CD4-positive, alpha-beta memory T cell (primary cell): ENCODE data around the gene SGK1. TPM values are rescaled to one million over a fixed set of nuclear protein-coding genes. Genes with fewer than 3 reads are reported as not detected.

ENCODE experiments used
- CTCF ChIA-PET: fragments of 350-600 bp; sonication (Branson Sonifier 250); formaldehyde crosslinking; loops from one replicate; lab custom pipeline; 2021; ENCODE audit warnings: inconsistent platforms; ENCODE audit not compliant: partially characterized antibody; lab: Charles Lee
- POLR2A ChIA-PET: fragments of 350-600 bp; sonication (Branson Sonifier 250); formaldehyde crosslinking; loops from one replicate; lab custom pipeline; 2021; ENCODE audit not compliant: partially characterized antibody; lab: Charles Lee
- DNase-seq, 5 donors: peaks; one replicate each; pipeline versions ENCODE4 v3.0.0 to v3.0.0-alpha.2; 2020 to 2022; ENCODE audit warnings: mixed read lengths in 1 of 5
- H3K27ac ChIP-seq: one replicate; pipeline ENCODE4 v1.7.0; 2013; ENCODE audit warnings: low read depth, low read length
- H3K27me3 ChIP-seq: 2 replicates; pipeline ENCODE4 v1.7.0; 2013; ENCODE audit warnings: mild to moderate bottlenecking, low read length, moderate library complexity; ENCODE audit not compliant: insufficient read depth
- H3K36me3 ChIP-seq: 2 replicates; pipeline ENCODE4 v1.7.0; 2013; ENCODE audit warnings: mild to moderate bottlenecking, low read length, moderate library complexity; ENCODE audit not compliant: insufficient read depth
- H3K4me1 ChIP-seq: 2 replicates; pipeline ENCODE4 v1.7.0; 2013; ENCODE audit warnings: mild to moderate bottlenecking, low read length, moderate library complexity; ENCODE audit not compliant: insufficient read depth
- H3K4me3 ChIP-seq, 2 donors: one replicate each; pipeline ENCODE4 v1.7.0; 2013; ENCODE audit warnings: low read length in 2 of 2, mild to moderate bottlenecking in 1 of 2
- H3K9me3 ChIP-seq, 2 donors: one replicate each; pipeline ENCODE4 v1.7.0; 2013; ENCODE audit warnings: low read length in 2 of 2, control low read depth in 1 of 2; ENCODE audit not compliant: control insufficient read depth in 1 of 2
- H3K27ac Mint-ChIP-seq, 7 donors: one replicate each; pipeline ENCODE4 v1.8.0; 2020 to 2021; ENCODE audit warnings: mixed read lengths in 7 of 7, mild to moderate bottlenecking in 6 of 7, inconsistent platforms in 3 of 7, moderate library complexity in 3 of 7
- H3K27me3 Mint-ChIP-seq, 2 donors: one replicate each; pipeline ENCODE4 v1.8.0; 2020 to 2021; ENCODE audit warnings: mixed read lengths in 2 of 2
- H3K36me3 Mint-ChIP-seq, 2 donors: one replicate each; pipeline ENCODE4 v1.8.0; 2020 to 2021; ENCODE audit warnings: mixed read lengths in 2 of 2, inconsistent platforms in 1 of 2, mild to moderate bottlenecking in 1 of 2
- H3K4me1 Mint-ChIP-seq, 4 donors: one replicate each; pipeline ENCODE4 v1.8.0; 2020 to 2021; ENCODE audit warnings: mixed read lengths in 4 of 4, mild to moderate bottlenecking in 1 of 4
- H3K4me3 Mint-ChIP-seq, 8 donors: one replicate each; pipeline ENCODE4 v1.8.0; 2020 to 2021; ENCODE audit warnings: mixed read lengths in 8 of 8, mild to moderate bottlenecking in 7 of 8, moderate library complexity in 6 of 8, inconsistent platforms in 3 of 8
- H3K9me3 Mint-ChIP-seq, 8 donors: one replicate each; pipeline ENCODE4 v1.8.0; 2020 to 2021; ENCODE audit warnings: mixed read lengths in 8 of 8, mild to moderate bottlenecking in 5 of 8, inconsistent platforms in 3 of 8, moderate library complexity in 1 of 8
- intact Hi-C: fragments of 100-400 bp; cut with micrococcal nuclease; formaldehyde crosslinking; loops from one replicate; pipeline ENCODE4 v1.15.1; 2023
- polyA plus RNA-seq, 2 donors: library from polyadenylated mRNA; unstranded; fragments of 300-500 nt; fragmentation: Illumina TruSeq; gene quantifications; one replicate each; pipeline ENCODE4 v1.2.3, GENCODE V29; 2021
- total RNA-seq, 2 experiments: library from RNA; stranded (reverse); gene quantifications; one replicate each; pipeline ENCODE4 v1.2.3, GENCODE V29; 2021

Gene SGK1
- total and polyA plus RNA-seq, 4 experiments from 2014 or later = 5.8 to 46.9 (median 15.1) TPM

GRCh38 chr6:134169871-134170486 is 147.9 kb downstream of the SGK1 start:
- POLR2A ChIA-PET = no interaction called here
- H3K4me3 ChIP-seq = no peak overlapping the region
- peaks cover 47% of the 10 kb centered on the region for H3K36me3 ChIP-seq

GRCh38 chr6:134168590-134169208 is 149.2 kb downstream of the SGK1 start:
- CTCF ChIA-PET = interaction anchor here (1.0 to 3.3 kb wide), 3 partner anchors 12 to 772 kb away, joined by 3 to 16 read pairs (median 6); no protein-coding TSS in a partner anchor
- intact Hi-C loops = no loop called here
- Mint-ChIP-seq H3K4me1 (peaks cover 15 to 43% (median 35%) of the 10 kb centered on the region in 4 donors), H3K27me3 (no peaks in the 10 kb centered on the region), H3K36me3 (peaks cover 52 to 63% of the 10 kb centered on the region in 2 donors), H3K4me3 (no peak overlapping the region), H3K9me3 (no peaks in the 10 kb centered on the region), H3K27ac (peak overlapping the region in 1 of 7 donors; percentile 71)
- Histone ChIP-seq H3K4me3 (no peak overlapping the region), H3K4me1 (peaks cover 43% of the 10 kb centered on the region), H3K36me3 (peaks cover 47% of the 10 kb centered on the region), H3K27me3 (no peaks in the 10 kb centered on the region), H3K27ac (no peak overlapping the region), H3K9me3 (no peaks in the 10 kb centered on the region)
- POLR2A ChIA-PET = no interaction called here
- DNase-seq = no peak

More at GRCh38 chr6:134169871-134170486, 147.9 kb downstream of the SGK1 start:
- DNase-seq = no peak
- Histone ChIP-seq H3K9me3 (no peaks in the 10 kb centered on the region), H3K27me3 (no peaks in the 10 kb centered on the region), H3K4me1 (peaks cover 45% of the 10 kb centered on the region), H3K27ac (no peak overlapping the region)
- peak overlapping the region in 2 of 8 donors; percentile 4 to 53 for H3K4me3 Mint-ChIP-seq
- H3K4me1 Mint-ChIP-seq = peaks cover 19 to 53% (median 40%) of the 10 kb centered on the region in 4 donors
- intact Hi-C loops = loop anchor here (5.0 kb wide), 1 partner anchor 1252 kb away; no protein-coding TSS in a partner anchor
- no peaks in the 10 kb centered on the region for H3K9me3 Mint-ChIP-seq
- H3K27me3 Mint-ChIP-seq = no peaks in the 10 kb centered on the region
- CTCF ChIA-PET = interaction anchor here (0.8 to 3.2 kb wide), 5 partner anchors 14 to 771 kb away, joined by 3 to 31 read pairs (median 4); no protein-coding TSS in a partner anchor
- H3K27ac Mint-ChIP-seq = peak overlapping the region in 1 of 7 donors; percentile 31
- H3K36me3 Mint-ChIP-seq = peaks cover 57 to 73% of the 10 kb centered on the region in 2 donors

DNA sequence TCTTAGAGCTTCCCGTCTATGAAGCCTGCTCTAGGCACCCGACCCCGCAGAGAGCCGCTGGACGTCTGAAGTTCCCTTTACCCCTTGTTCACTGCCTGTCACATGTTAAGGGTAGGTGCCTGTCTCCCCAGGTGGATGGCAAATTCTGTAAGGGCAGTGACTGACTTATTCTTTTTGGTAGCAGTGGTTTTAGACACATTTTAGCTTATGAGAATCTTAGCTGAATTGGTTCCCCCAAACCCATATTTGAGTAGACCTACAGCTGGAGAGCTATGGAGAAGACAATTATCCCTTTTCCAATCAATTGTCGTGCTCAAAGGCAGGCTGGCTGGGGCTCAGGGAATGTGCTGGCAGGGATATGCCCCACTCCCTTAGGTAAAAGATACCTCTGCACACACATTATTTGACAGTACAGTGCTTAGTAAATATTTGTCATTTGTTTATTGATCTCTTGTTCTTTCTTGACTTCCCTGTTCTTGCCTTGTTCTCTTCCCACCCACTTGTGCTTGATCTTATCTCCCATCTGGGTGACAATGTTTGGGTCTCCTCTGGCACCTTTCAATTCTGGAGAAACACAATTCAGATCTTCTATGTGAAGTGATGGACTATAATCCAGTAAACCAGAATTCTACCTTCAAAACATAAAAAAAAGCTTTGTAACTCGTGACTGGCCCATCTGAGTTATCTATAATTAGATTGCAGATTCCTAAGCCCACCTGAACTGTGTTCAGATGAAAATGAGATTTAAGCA is 151.2 kb downstream of the SGK1 start:
- ChIA-PET CTCF (interaction anchor here (1.0 to 3.3 kb wide), 7 partner anchors 7 to 774 kb away, joined by 3 to 21 read pairs (median 4); no protein-coding TSS in a partner anchor), POLR2A (no interaction called here)
- intact Hi-C loops = no loop called here
- peaks cover 32% of the 10 kb centered on the region for H3K36me3 ChIP-seq
- Mint-ChIP-seq H3K4me3 (no peak overlapping the region), H3K9me3 (no peaks in the 10 kb centered on the region), H3K4me1 (peaks cover 6 to 23% (median 18%) of the 10 kb centered on the region in 4 donors), H3K36me3 (peaks cover 36 to 43% of the 10 kb centered on the region in 2 donors), H3K27me3 (no peaks in the 10 kb centered on the region), H3K27ac (no peak overlapping the region)
- no peaks in the 10 kb centered on the region for H3K27me3 ChIP-seq
- H3K9me3 ChIP-seq = no peaks in the 10 kb centered on the region
- H3K4me1 ChIP-seq = peaks cover 23% of the 10 kb centered on the region
- H3K27ac ChIP-seq = no peak overlapping the region
- no peak for DNase-seq
- H3K4me3 ChIP-seq = no peak overlapping the region

GRCh38 chr6:134165561-134166201 is 152.2 kb downstream of the SGK1 start:
- Mint-ChIP-seq H3K4me3 (no peak overlapping the region), H3K9me3 (no peaks in the 10 kb centered on the region)
- POLR2A ChIA-PET = no interaction called here

GRCh38 chr6:134164300-134164699 is 153.6 kb downstream of the SGK1 start:
- intact Hi-C loops = no loop called here
- DNase-seq = no peak
- CTCF ChIA-PET = interaction anchor here (1.0 to 2.8 kb wide), 6 partner anchors 8 to 776 kb away, joined by 3 to 21 read pairs (median 4); no protein-coding TSS in a partner anchor
- Histone ChIP-seq H3K27me3 (no peaks in the 10 kb centered on the region), H3K4me1 (no peaks in the 10 kb centered on the region), H3K36me3 (peaks cover 8% of the 10 kb centered on the region), H3K4me3 (no peak overlapping the region), H3K9me3 (no peaks in the 10 kb centered on the region), H3K27ac (no peak overlapping the region)
- H3K4me1 Mint-ChIP-seq = no peaks in the 10 kb centered on the region
- H3K9me3 Mint-ChIP-seq = no peaks in the 10 kb centered on the region
- POLR2A ChIA-PET = no interaction called here
- peaks cover 14 to 20% of the 10 kb centered on the region in 2 donors for H3K36me3 Mint-ChIP-seq
- H3K27me3 Mint-ChIP-seq = no peaks in the 10 kb centered on the region
- no peak overlapping the region for H3K27ac Mint-ChIP-seq
- no peak overlapping the region for H3K4me3 Mint-ChIP-seq

More at GRCh38 chr6:134165561-134166201, 152.2 kb downstream of the SGK1 start:
- intact Hi-C loops = no loop called here
- H3K27ac ChIP-seq = no peak overlapping the region
- peaks cover 26 to 33% of the 10 kb centered on the region in 2 donors for H3K36me3 Mint-ChIP-seq
- DNase-seq = no peak
- H3K27me3 ChIP-seq = no peaks in the 10 kb centered on the region
- CTCF ChIA-PET = interaction anchor here (1.0 to 3.3 kb wide), 6 partner anchors 8 to 775 kb away, joined by 3 to 21 read pairs (median 6); no protein-coding TSS in a partner anchor
- no peak overlapping the region for H3K4me3 ChIP-seq
- H3K9me3 ChIP-seq = no peaks in the 10 kb centered on the region
- H3K36me3 ChIP-seq = peaks cover 22% of the 10 kb centered on the region
- peaks cover 3 to 13% (median 11%) of the 10 kb centered on the region in 4 donors for H3K4me1 Mint-ChIP-seq
- H3K27me3 Mint-ChIP-seq = no peaks in the 10 kb centered on the region
- peaks cover 13% of the 10 kb centered on the region for H3K4me1 ChIP-seq
- no peak overlapping the region for H3K27ac Mint-ChIP-seq

DNA sequence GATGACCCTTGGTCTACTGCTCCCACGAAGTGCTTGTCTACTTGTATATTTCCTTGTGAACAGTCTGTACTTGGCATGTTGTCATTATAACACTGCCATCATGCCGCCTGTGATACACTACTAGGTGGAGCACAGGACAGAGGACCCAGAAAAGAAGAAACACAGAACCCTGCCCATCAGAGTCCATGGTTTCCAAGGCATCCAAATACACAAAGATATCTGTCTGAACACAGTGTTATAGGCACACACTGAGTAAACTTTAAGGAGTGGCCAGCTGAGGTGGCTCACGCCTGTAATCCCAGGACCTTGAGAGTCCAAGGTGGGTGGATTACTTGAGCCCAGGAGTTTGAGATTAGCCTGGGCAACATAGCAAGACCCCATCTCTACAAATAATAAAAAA is 155.0 kb downstream of the SGK1 start:
- H3K27me3 ChIP-seq = no peaks in the 10 kb centered on the region
- H3K36me3 Mint-ChIP-seq = peaks cover 4 to 10% of the 10 kb centered on the region in 2 donors
- H3K9me3 Mint-ChIP-seq = no peaks in the 10 kb centered on the region
- no peaks in the 10 kb centered on the region for H3K9me3 ChIP-seq
- no peak overlapping the region for H3K4me3 Mint-ChIP-seq
- no peak overlapping the region for H3K4me3 ChIP-seq
- intact Hi-C loops = no loop called here
- CTCF ChIA-PET = interaction anchor here (1.5 to 2.0 kb wide), 2 partner anchors 478 to 778 kb away, joined by 4 to 10 read pairs; no protein-coding TSS in a partner anchor
- no peak overlapping the region for H3K27ac ChIP-seq
- H3K4me1 Mint-ChIP-seq = no peaks in the 10 kb centered on the region
- no peaks in the 10 kb centered on the region for H3K36me3 ChIP-seq
- DNase-seq = no peak
- no peak overlapping the region for H3K27ac Mint-ChIP-seq
- POLR2A ChIA-PET = no interaction called here
- no peaks in the 10 kb centered on the region for H3K4me1 ChIP-seq
- H3K27me3 Mint-ChIP-seq = no peaks in the 10 kb centered on the region
